Measurements from ENCODE around the gene HSPA4.

HSPA4 gene

DNA sequence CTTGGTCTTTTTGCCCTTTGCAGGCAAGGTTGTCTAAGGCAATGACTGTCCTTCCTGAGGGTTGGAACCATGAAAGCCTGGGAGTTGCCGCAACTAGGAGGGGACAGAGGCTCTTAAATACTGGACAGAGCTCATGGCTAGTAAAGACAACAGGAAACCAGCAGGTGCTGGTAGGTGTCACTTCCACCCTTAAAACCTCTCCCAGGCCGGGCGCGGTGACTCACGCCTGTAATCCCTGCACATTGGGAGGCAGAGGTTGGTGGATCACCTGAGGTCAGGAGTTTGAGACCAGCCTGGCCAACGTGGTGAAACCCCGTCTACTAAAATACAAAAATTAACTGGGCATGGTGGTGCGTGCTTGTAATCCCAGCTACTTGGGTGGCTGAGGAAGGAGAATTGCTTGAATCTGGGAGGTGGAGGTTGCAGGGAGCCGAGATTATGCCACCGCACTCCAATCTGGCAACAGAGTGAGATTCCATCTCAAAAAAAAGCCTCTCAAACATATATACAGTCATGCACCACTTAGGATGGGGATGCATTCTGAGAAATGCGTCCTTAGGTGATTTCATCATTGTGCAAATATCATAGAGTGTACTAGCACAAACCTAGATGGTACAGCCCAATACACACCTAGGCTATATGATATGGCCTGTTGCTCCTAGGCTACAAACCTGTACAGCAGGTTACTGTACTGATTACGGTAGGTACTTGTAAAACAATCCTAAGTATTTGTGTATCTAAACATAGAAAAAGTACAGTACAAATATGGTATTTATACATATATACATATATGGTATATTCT is 102.7 kb downstream of the HSPA4 start:
- no peak for DNase-seq (ENCODE audit: low read depth in 2 of 2, low spot score in 1 of 2)

DNA sequence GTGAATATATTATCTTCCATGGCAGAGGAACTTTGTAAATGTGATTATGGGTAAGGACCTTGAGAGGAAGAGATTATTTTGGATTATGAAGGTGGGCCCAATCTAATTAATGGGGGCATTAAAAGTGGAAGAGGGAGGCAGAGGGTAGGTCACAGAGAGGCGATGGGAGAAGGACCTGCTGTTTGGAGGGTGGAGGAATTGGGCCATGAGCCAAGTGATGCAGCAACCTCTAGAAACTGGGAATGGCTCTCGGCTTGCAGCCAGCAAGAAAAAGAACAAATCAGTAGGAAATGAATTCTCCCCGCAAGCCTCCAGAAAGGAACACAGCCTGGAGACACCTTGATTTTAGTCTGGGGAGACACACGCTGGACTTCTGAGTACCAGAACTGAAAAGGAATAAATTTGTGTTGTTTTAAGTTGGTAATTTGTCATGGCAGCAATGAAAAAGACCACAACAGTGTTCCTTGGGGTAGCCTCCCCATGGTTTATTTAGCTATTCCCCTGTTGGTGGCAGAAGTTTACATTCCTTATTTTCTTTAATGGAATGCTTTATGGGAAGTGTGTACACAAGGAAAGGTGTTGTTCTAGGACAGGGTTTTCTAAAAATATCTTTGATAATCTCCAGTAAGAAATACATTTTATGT is 103.6 kb downstream of the HSPA4 start:
- DNase-seq (ENCODE audit: low read depth in 2 of 2, low spot score in 1 of 2) = no peak

Measured in stimulated activated CD8-positive, alpha-beta memory T cell treated with anti-CD3 and anti-CD28 coated beads, Interleukin-4, amount 100 ng/mL, for 4 hours (primary cell).